PC-9 (cell line): ENCODE measurements around the gene LINC00237. TPM values are rescaled to one million over a fixed set of nuclear protein-coding genes. Genes with fewer than 3 reads are reported as not detected.

Experiments
- BruUV-seq: library from RNA; stranded (reverse); fragments of 400-500 nt; replicated peaks from 2 replicates; lab custom pipeline; 2021; lab: Mats Ljungman, UMichigan
- CTCF ChIA-PET: fragments of 300-600 bp; sonication (Branson Sonifier 250); formaldehyde crosslinking; loops from one replicate; lab custom pipeline; 2022; ENCODE audit warnings: antibody characterized with exemption; lab: Charles Lee
- POLR2A ChIA-PET: fragments of 300-600 bp; sonication (Branson Sonifier 250); formaldehyde crosslinking; loops from one replicate; lab custom pipeline; 2022; ENCODE audit warnings: antibody characterized with exemption; ENCODE audit not compliant: unreplicated experiment; lab: Charles Lee
- DNase-seq, 2 experiments: peaks; one replicate each; pipeline versions ENCODE4 v3.0.0 to v3.0.0-alpha.2; 2015 to 2022; ENCODE audit warnings: mixed read lengths in 1 of 2
- H2AFZ ChIP-seq: fragments of 200-600 bp; sonication (generic); 2 replicates; pipeline ENCODE4 v1.8.1; 2017; ENCODE audit warnings: antibody characterized with exemption
- H3F3A ChIP-seq: fragments of 200-600 bp; sonication (generic); 2 replicates; pipeline ENCODE4 v1.8.1; 2017; ENCODE audit warnings: antibody characterized with exemption, mild to moderate bottlenecking, low read depth; ENCODE audit not compliant: insufficient read depth
- H3K27ac ChIP-seq: fragments of 200-600 bp; sonication (generic); 2 replicates; pipeline ENCODE4 v1.6.1; 2016; ENCODE audit warnings: mixed run types
- H3K27me3 ChIP-seq: fragments of 200-600 bp; sonication (generic); 2 replicates; pipeline ENCODE4 v1.6.1; 2016; ENCODE audit warnings: low read depth, mixed run types; ENCODE audit not compliant: insufficient read depth
- H3K36me3 ChIP-seq: fragments of 200-600 bp; sonication (generic); 2 replicates; pipeline ENCODE4 v1.6.1; 2016; ENCODE audit warnings: low read depth, mixed run types
- H3K4me1 ChIP-seq: fragments of 200-600 bp; sonication (generic); replicated peaks from 2 replicates; pipeline ENCODE4 v1.6.1; 2016; ENCODE audit warnings: mixed run types; ENCODE audit not compliant: insufficient read depth
- H3K4me2 ChIP-seq: fragments of 200-600 bp; sonication (generic); 2 replicates; pipeline ENCODE4 v1.6.1; 2017; ENCODE audit warnings: mixed run types
- H3K4me3 ChIP-seq: fragments of 200-600 bp; sonication (generic); 2 replicates; pipeline ENCODE4 v1.6.1; 2016; ENCODE audit warnings: mixed run types
- H3K79me2 ChIP-seq: fragments of 200-600 bp; sonication (generic); 2 replicates; pipeline ENCODE4 v1.6.1; 2017; ENCODE audit warnings: low read depth, mixed run types
- H3K9me2 ChIP-seq: fragments of 200-600 bp; sonication (generic); 2 replicates; pipeline ENCODE4 v1.8.1; 2017; ENCODE audit warnings: mild to moderate bottlenecking; ENCODE audit not compliant: insufficient read depth
- H3K9me3 ChIP-seq: fragments of 200-600 bp; sonication (generic); 2 replicates; pipeline ENCODE4 v1.8.1; 2016; ENCODE audit warnings: low read depth; ENCODE audit not compliant: insufficient read depth
- H4K20me1 ChIP-seq: fragments of 200-600 bp; sonication (generic); 2 replicates; pipeline ENCODE4 v1.8.1; 2017; ENCODE audit not compliant: insufficient read depth
- EZH2 ChIP-seq: fragments of 200-600 bp; sonication (generic); IDR thresholded peaks from 2 replicates; pipeline ENCODE4 v1.8.0; 2017; ENCODE audit warnings: antibody characterized with exemption, low read depth
- intact Hi-C: fragments of 100-400 bp; cut with micrococcal nuclease; formaldehyde crosslinking; loops from one replicate; pipeline ENCODE4 v1.10.0; 2022; ENCODE audit not compliant: unreplicated experiment
- total RNA-seq: library from RNA; stranded (reverse); gene quantifications from 2 replicates; pipeline ENCODE4 v1.2.3, GENCODE V29; 2021
- TF ChIP-seq, protein P1 (sequence below): fragments of 200-600 bp; sonication (generic); conservative IDR thresholded peaks from 2 replicates; pipeline ENCODE4 v1.6.1; 2017; ENCODE audit warnings: mixed run types, antibody characterized with exemption, mild to moderate bottlenecking, moderate library complexity

Gene LINC00237
- total RNA-seq, 1 experiment from 2014 or later, result not detected

DNA sequence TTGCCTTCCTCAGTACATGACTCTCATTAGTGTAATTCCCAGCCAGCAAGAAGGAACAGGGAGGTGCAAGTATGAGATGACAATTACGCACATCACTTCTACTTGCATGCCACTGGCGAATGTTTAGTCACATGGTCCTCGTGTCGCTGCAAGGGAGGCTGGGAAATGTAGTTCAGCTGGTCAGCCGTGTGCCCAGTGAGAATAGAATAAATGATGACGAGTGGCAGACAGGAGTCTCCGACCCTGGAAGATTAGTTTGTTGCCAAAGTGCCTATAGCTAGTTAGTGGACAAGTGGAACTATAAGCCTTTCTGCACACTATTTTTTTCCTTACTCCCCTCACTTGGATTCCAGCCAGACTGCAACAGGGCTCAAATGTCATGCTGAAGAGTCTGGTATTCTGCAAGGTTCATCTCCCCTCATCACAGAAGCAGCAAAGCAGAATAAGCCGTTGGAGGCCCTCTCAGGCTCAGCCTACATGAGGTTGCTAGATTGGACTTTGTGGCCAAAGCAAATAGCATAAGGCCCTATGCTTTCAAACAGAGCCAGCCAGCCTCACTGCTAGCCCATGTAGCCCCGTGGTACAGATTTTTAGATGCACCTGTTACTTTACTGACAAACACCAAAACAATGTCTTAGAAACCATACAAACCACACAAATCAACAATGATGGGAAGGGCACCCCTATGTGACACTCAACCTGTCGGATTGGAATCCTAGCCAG is 9.7 kb downstream of the LINC00237 start:
- no peaks in the 10 kb centered on the region for H3K36me3 ChIP-seq
- H3K4me3 ChIP-seq, result peak overlapping the region; percentile 44
- BruUV-seq, result no TSS peak
- no peak overlapping the region for H3K27ac ChIP-seq
- intact Hi-C loops, result no loop called here
- no peaks in the 10 kb centered on the region; the same call in 1 of the 2 replicates for H3K9me3 ChIP-seq
- H3K79me2 ChIP-seq, result no peaks in the 10 kb centered on the region
- peak; percentile 5 to 55 for DNase-seq
- no peak for TF ChIP-seq EZH2
- TF ChIP-seq, protein P1, sequence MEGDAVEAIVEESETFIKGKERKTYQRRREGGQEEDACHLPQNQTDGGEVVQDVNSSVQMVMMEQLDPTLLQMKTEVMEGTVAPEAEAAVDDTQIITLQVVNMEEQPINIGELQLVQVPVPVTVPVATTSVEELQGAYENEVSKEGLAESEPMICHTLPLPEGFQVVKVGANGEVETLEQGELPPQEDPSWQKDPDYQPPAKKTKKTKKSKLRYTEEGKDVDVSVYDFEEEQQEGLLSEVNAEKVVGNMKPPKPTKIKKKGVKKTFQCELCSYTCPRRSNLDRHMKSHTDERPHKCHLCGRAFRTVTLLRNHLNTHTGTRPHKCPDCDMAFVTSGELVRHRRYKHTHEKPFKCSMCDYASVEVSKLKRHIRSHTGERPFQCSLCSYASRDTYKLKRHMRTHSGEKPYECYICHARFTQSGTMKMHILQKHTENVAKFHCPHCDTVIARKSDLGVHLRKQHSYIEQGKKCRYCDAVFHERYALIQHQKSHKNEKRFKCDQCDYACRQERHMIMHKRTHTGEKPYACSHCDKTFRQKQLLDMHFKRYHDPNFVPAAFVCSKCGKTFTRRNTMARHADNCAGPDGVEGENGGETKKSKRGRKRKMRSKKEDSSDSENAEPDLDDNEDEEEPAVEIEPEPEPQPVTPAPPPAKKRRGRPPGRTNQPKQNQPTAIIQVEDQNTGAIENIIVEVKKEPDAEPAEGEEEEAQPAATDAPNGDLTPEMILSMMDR, result no peak
- CTCF ChIA-PET, result no interaction called here
- H3F3A ChIP-seq, result no peaks in the 10 kb centered on the region
- H2AFZ ChIP-seq, result no peak overlapping the region
- H3K4me1 ChIP-seq, result no peaks in the 10 kb centered on the region
- H3K27me3 ChIP-seq, result peaks cover 65% of the 10 kb centered on the region
- no peaks in the 10 kb centered on the region for H4K20me1 ChIP-seq
- no peaks in the 10 kb centered on the region for H3K9me2 ChIP-seq
- H3K4me2 ChIP-seq, result peak overlapping the region; percentile 57
- POLR2A ChIA-PET, result no interaction called here

GRCh38 chr20:21092806-21093205 is 13.4 kb downstream of the LINC00237 start:
- Histone ChIP-seq H3K27me3 (peaks cover 80% of the 10 kb centered on the region), H3K4me3 (no peak overlapping the region), H3F3A (no peaks in the 10 kb centered on the region), H3K4me2 (no peak overlapping the region), H3K9me3 (no peaks in the 10 kb centered on the region; the same call in 1 of the 2 replicates), H2AFZ (no peak overlapping the region), H3K4me1 (no peaks in the 10 kb centered on the region), H3K79me2 (no peaks in the 10 kb centered on the region), H3K36me3 (no peaks in the 10 kb centered on the region), H3K9me2 (no peaks in the 10 kb centered on the region), H3K27ac (no peak overlapping the region), H4K20me1 (no peaks in the 10 kb centered on the region)
- CTCF ChIA-PET, result no interaction called here
- no peak for DNase-seq
- POLR2A ChIA-PET, result no interaction called here
- intact Hi-C loops, result no loop called here
- no peak for TF ChIP-seq EZH2
- TF ChIP-seq, protein P1, result no peak
- no TSS peak for BruUV-seq

DNA sequence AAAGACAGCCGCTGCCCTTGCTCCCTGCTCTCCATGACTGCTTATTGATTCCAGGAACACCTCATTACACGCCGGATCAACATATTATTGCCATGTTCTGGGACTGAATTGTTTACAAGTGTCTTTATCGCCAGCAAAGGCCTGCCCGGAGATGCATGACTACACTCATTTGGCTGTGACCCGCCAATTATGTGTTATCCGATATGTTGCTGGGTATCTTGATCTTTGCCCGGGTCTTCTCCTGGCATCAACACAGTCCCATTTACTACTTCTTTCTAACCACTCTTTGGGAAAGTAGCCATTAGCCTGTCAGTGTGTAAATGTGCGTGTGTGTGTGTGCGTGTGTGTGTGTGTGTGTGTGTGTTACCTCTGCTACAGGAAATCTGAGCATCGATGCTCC is 15.4 kb downstream of the LINC00237 start:
- no peaks in the 10 kb centered on the region for H4K20me1 ChIP-seq
- no peak overlapping the region for H3K4me2 ChIP-seq
- intact Hi-C loops, result no loop called here
- peaks cover 69% of the 10 kb centered on the region for H3K27me3 ChIP-seq
- H3K4me1 ChIP-seq, result no peaks in the 10 kb centered on the region
- H3F3A ChIP-seq, result no peaks in the 10 kb centered on the region
- BruUV-seq, result no TSS peak
- no peak overlapping the region for H3K4me3 ChIP-seq
- no peaks in the 10 kb centered on the region for H3K9me2 ChIP-seq
- H3K36me3 ChIP-seq, result no peaks in the 10 kb centered on the region
- no peak for DNase-seq
- no peak overlapping the region for H2AFZ ChIP-seq
- H3K9me3 ChIP-seq, result no peaks in the 10 kb centered on the region; the same call in 1 of the 2 replicates
- H3K79me2 ChIP-seq, result no peaks in the 10 kb centered on the region
- TF ChIP-seq EZH2, result no peak
- TF ChIP-seq, protein P1, result no peak
- ChIA-PET CTCF (no interaction called here), POLR2A (no interaction called here)
- H3K27ac ChIP-seq, result no peak overlapping the region
